PC-9 (cell line): ENCODE data around the gene CRISPLD2.

Experiments used
- CTCF ChIP-seq: fragments of 200-600 bp; sonication (generic); conservative IDR thresholded peaks from 2 replicates; pipeline ENCODE4 v1.6.1; 2017; ENCODE audit warnings: mixed run types, antibody characterized with exemption, mild to moderate bottlenecking, moderate library complexity
- EZH2 ChIP-seq: fragments of 200-600 bp; sonication (generic); IDR thresholded peaks from 2 replicates; pipeline ENCODE4 v1.8.0; 2017; ENCODE audit warnings: antibody characterized with exemption, low read depth

- TF ChIP-seq CTCF (no peak), EZH2 (no peak)
These were observed 69.3 kb downstream of the CRISPLD2 start for GRCh38 chr16:84889066-84889465.
